Measurements from ENCODE around the gene RAB1A. TPM values are rescaled to one million over a fixed set of nuclear protein-coding genes. Genes with fewer than 3 reads are reported as not detected.

RAB1A gene
- polyA plus RNA-seq, 1 experiment: 292 TPM

- no peaks in the 10 kb centered on the region for H3K27me3 ChIP-seq (ENCODE audit: control insufficient read depth, insufficient read depth, low read length)
- DNase-seq (ENCODE audit: low read depth, low spot score): no peak
- H3K27ac ChIP-seq (ENCODE audit: low read depth, low read length): no peak overlapping the region
- CTCF ChIA-PET: interaction anchor here (0.6 kb wide), 1 partner anchor 26 kb away, joined by 3 read pairs; no protein-coding TSS in a partner anchor
- TF ChIP-seq CTCF (IDR thresholded peaks at IDR 0.05; ENCODE audit: low read depth, low read length): no peak
- no peak overlapping the region for H3K4me3 ChIP-seq (ENCODE audit: low read depth, low read length)
- POLR2A ChIA-PET: no interaction called here
- H3K9me3 ChIP-seq (ENCODE audit: control insufficient read depth, insufficient read depth, low read length): no peaks in the 10 kb centered on the region
Observed at GRCh38 chr2:65120990-65121693, 8.8 kb downstream of the RAB1A start.

- DNase-seq (ENCODE audit: low read depth, low spot score): no peak
Observed at GRCh38 chr2:65116645-65117044, 13.3 kb downstream of the RAB1A start.

GRCh38 chr2:65114921-65115320 lies 15.0 kb downstream of the RAB1A start:
- Histone ChIP-seq H3K4me3 (ENCODE audit: low read depth, low read length) (no peak overlapping the region), H3K27me3 (ENCODE audit: control insufficient read depth, insufficient read depth, low read length) (no peaks in the 10 kb centered on the region), H3K27ac (ENCODE audit: low read depth, low read length) (no peak overlapping the region), H3K9me3 (ENCODE audit: control insufficient read depth, insufficient read depth, low read length) (no peaks in the 10 kb centered on the region)
- CTCF ChIA-PET: interaction anchor here (1.2 kb wide), 1 partner anchor 26 kb away, joined by 3 read pairs; no protein-coding TSS in a partner anchor
- POLR2A ChIA-PET: interaction anchor here (0.7 kb wide), 1 partner anchor 15 kb away, joined by 3 read pairs; the partner anchor contains the start of gene RAB1A
- TF ChIP-seq CTCF (IDR thresholded peaks at IDR 0.05; ENCODE audit: low read depth, low read length): no peak
- no peak for DNase-seq (ENCODE audit: low read depth, low spot score)

More at GRCh38 chr2:65116645-65117044, 13.3 kb downstream of the RAB1A start:
- Histone ChIP-seq H3K4me3 (ENCODE audit: low read depth, low read length) (no peak overlapping the region), H3K9me3 (ENCODE audit: control insufficient read depth, insufficient read depth, low read length) (no peaks in the 10 kb centered on the region), H3K27ac (ENCODE audit: low read depth, low read length) (no peak overlapping the region), H3K27me3 (ENCODE audit: control insufficient read depth, insufficient read depth, low read length) (no peaks in the 10 kb centered on the region)
- TF ChIP-seq CTCF (IDR thresholded peaks at IDR 0.05; ENCODE audit: low read depth, low read length): no peak
- POLR2A ChIA-PET: no interaction called here
- CTCF ChIA-PET: no interaction called here

- H3K27ac ChIP-seq (ENCODE audit: low read depth, low read length): no peak overlapping the region
- H3K4me3 ChIP-seq (ENCODE audit: low read depth, low read length): no peak overlapping the region
- no peaks in the 10 kb centered on the region for H3K9me3 ChIP-seq (ENCODE audit: control insufficient read depth, insufficient read depth, low read length)
- CTCF ChIA-PET: interaction anchor here (1.1 to 2.7 kb wide), 3 partner anchors 9 to 74 kb away, joined by 4 to 10 read pairs (median 4); partner anchors contain the start of gene RAB1A
- TF ChIP-seq CTCF (IDR thresholded peaks at IDR 0.05; ENCODE audit: low read depth, low read length): no peak
- H3K27me3 ChIP-seq (ENCODE audit: control insufficient read depth, insufficient read depth, low read length): no peaks in the 10 kb centered on the region
- DNase-seq (ENCODE audit: low read depth, low spot score): no peak
- POLR2A ChIA-PET: no interaction called here
Observed at GRCh38 chr2:65113816-65114215, 16.1 kb downstream of the RAB1A start.

- Histone ChIP-seq H3K9me3 (ENCODE audit: control insufficient read depth, insufficient read depth, low read length) (no peaks in the 10 kb centered on the region), H3K27me3 (ENCODE audit: control insufficient read depth, insufficient read depth, low read length) (no peaks in the 10 kb centered on the region), H3K4me3 (ENCODE audit: low read depth, low read length) (no peak overlapping the region), H3K27ac (ENCODE audit: low read depth, low read length) (no peak overlapping the region)
- DNase-seq (ENCODE audit: low read depth, low spot score): no peak
- no peak for TF ChIP-seq CTCF (IDR thresholded peaks at IDR 0.05; ENCODE audit: low read depth, low read length)
- ChIA-PET POLR2A (no interaction called here), CTCF (interaction anchor here (1.1 to 2.7 kb wide), 3 partner anchors 10 to 74 kb away, joined by 4 to 10 read pairs (median 4); partner anchors contain the start of gene RAB1A)
Observed at GRCh38 chr2:65113229-65113628, 16.7 kb downstream of the RAB1A start.

All from AG04450 (cell line).